HL-60 (cell line): ENCODE data around the gene MAGI2.

Experiments
- DNase-seq, 2 experiments: peaks; one replicate each; pipeline ENCODE4 v3.0.0-alpha.2; 2010 to 2020; ENCODE audit warnings: low read depth in 1 of 2, low spot score in 1 of 2
- H3K27ac ChIP-seq: fragments of 250-450 bp; sonication (Bioruptor Pico); replicated peaks from 2 replicates; pipeline ENCODE4 v1.5.1; 2020; ENCODE audit warnings: mild to moderate bottlenecking, moderate library complexity
- H3K27me3 ChIP-seq: fragments of 250-450 bp; sonication (Bioruptor Pico); 2 replicates; pipeline ENCODE4 v1.5.1; 2021; ENCODE audit warnings: mild to moderate bottlenecking, moderate library complexity; ENCODE audit not compliant: insufficient read depth, poor library complexity, severe bottlenecking
- H3K4me3 ChIP-seq: replicated peaks from 2 replicates; pipeline ENCODE4 v1.5.1; 2011; ENCODE audit warnings: mild to moderate bottlenecking, control low read depth, low read length; ENCODE audit not compliant: insufficient read depth
- CTCF ChIP-seq: IDR thresholded peaks from one replicate; pipeline ENCODE4 v1.5.1; 2011; ENCODE audit warnings: low read length, control low read depth, inconsistent platforms; ENCODE audit not compliant: insufficient read depth
- GABPA ChIP-seq: IDR thresholded peaks from 2 replicates; pipeline ENCODE4 v1.6.1; 2012; ENCODE audit warnings: low read depth
- POLR2AphosphoS5 ChIP-seq: IDR thresholded peaks from 2 replicates; pipeline ENCODE4 v1.6.1; 2012; ENCODE audit warnings: low read depth
- REST ChIP-seq: IDR thresholded peaks from 2 replicates; pipeline ENCODE4 v1.6.1; 2012; ENCODE audit warnings: low read depth; ENCODE audit not compliant: insufficient replicate concordance
- SPI1 ChIP-seq: IDR thresholded peaks from 2 replicates; pipeline ENCODE4 v1.6.1; 2012; ENCODE audit warnings: low read depth, mild to moderate bottlenecking, borderline replicate concordance

MAGI2 gene

GRCh38 chr7:78114993-78115392 is 1338.5 kb downstream of the MAGI2 start:
- DNase-seq, result no peak

GRCh38 chr7:78112488-78112887 is 1341.0 kb downstream of the MAGI2 start:
- Histone ChIP-seq H3K27ac (no peak overlapping the region), H3K4me3 (no peak overlapping the region), H3K27me3 (no peaks in the 10 kb centered on the region)
- TF ChIP-seq GABPA (no peak), SPI1 (no peak), POLR2AphosphoS5 (no peak), REST (no peak), CTCF (no peak)
- no peak for DNase-seq

More at GRCh38 chr7:78114993-78115392, 1338.5 kb downstream of the MAGI2 start:
- Histone ChIP-seq H3K27me3 (no peaks in the 10 kb centered on the region), H3K4me3 (no peak overlapping the region), H3K27ac (no peak overlapping the region)
- TF ChIP-seq POLR2AphosphoS5, result no peak
- no peak for TF ChIP-seq REST
- no peak for TF ChIP-seq SPI1
- no peak for TF ChIP-seq GABPA
- no peak for TF ChIP-seq CTCF

- no peak overlapping the region for H3K27ac ChIP-seq
- H3K4me3 ChIP-seq, result no peak overlapping the region
- DNase-seq, result no peak
- no peak for TF ChIP-seq CTCF
- no peak for TF ChIP-seq REST
- no peak for TF ChIP-seq SPI1
- no peak for TF ChIP-seq POLR2AphosphoS5
- no peak for TF ChIP-seq GABPA
- no peaks in the 10 kb centered on the region for H3K27me3 ChIP-seq
These were observed 1342.1 kb downstream of the MAGI2 start for GRCh38 chr7:78111386-78111785.
